Glomerular visceral epithelial cell (primary cell): ENCODE results near the gene LYZL2.
"Not testable (repeated sequence)": the region's sequence is repeated elsewhere in the genome, so short reads cannot be mapped to it uniquely, and the experiment has no call there.

Experiments
- DNase-seq: peaks from one replicate; pipeline ENCODE4 v3.0.0-alpha.2; 2016; ENCODE audit errors: extremely low spot score

The LYZL2 gene

GRCh38 chr10:30629653-30630052, at the start of gene LYZL2:
LYZL2 (minus strand) TSS chr10:30629753; CDS start chr10:30626915, 2,838 bp downstream.
- no peak for DNase-seq

- DNase-seq: not testable (repeated sequence)
These were observed 48.1 kb upstream of the LYZL2 start for GRCh38 chr10:30677616-30678015.

DNA sequence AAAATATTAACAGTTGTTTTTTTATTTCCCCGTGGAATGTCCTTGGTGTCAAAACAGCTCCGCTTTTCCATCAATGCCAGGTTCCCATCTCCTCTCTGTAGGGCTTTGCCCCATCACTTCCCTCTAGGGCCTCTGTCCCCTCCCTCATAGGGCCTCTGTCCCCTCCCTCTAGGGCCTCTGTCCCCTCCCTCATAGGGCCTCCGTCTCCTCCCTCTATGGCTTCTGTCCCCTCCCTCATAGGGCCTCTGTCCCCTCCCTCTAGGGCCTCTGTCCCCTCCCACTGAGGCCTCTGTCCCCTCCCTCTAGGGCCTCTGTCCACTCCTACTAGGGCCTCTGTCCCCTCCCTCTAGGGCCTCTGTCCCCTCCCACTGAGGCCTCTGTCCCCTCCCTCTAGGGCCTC, 47.6 kb upstream of the LYZL2 start:
- not testable (repeated sequence) for DNase-seq

DNA sequence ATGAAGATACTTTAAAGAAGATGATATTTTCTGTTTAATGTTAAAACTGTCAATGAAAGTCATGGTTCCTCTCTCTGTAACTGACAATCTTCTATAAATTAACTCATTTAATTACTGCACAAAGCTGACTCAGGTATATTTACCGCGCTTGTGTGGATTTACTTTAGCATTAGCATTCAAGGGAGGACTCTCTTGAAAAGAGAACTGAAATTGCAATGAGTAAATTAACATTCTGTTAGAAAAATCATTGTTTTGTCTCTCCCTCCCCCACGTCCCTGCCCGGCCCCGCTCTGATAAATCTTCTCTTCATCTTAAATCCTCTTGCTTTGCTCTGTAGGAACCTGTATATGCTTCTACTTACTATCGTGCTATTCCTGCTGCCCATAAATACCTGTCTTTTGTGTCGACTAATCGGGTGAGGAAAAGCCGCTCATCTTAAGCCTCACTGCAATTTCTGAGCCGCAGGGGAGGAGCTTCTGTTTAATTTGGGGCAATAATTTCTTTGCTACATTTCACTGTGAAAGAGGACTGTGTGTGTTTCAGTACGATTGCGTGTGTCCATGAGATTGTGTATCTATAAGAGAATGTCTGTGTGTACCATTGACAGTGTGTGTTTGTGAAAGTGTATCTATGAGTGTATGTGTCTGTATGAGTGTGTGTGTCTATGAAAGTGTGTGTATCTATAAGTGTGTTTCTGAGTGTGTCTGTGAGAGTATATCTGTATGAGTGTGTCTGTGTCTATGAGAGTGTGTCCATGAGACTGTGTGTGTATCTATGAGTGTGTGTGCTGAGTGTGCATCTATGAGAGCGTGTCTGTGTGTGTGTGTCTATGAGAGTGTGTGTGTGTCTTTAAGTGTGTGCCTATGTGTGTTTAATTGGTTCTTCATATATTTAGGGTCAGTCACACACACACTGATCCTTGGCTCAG, 46.5 kb upstream of the LYZL2 start:
- DNase-seq: no peak

- no peak for DNase-seq
These were observed 45.2 kb upstream of the LYZL2 start for GRCh38 chr10:30674796-30675195.

GRCh38 chr10:30673262-30673661, 43.7 kb upstream of the LYZL2 start:
- not testable (repeated sequence) for DNase-seq

- not testable (repeated sequence) for DNase-seq
These were observed 42.8 kb upstream of the LYZL2 start for GRCh38 chr10:30672338-30672737.

DNA sequence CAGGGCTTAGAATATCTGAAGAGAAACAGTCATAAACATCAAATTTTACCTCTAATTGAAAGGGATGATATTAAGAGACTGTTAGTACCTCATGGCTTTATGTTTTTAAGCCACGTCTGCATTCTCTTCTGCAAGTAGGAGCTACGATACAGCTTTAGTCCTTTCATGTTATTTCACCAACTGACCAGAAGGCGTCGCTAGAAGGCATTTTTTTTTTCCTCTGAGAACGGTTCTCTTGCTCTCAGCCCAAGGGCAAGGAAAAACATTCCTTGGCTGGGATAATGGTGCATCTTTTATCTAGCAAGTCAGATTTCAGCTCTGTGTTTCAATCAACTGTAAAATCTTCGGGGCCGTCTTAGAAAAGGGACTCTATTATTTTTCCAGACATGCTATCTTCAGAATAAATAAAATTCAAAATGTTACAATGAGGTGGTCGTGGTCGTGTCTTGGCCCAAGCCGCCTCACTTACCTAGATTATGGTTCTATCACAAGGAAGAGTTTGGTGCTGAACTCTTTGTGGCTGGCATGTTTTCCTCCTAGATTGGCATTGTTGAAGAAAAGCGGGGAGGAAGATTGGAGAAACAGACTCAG, 41.6 kb upstream of the LYZL2 start:
- DNase-seq: peak; percentile 74

GRCh38 chr10:30667982-30668381, 38.4 kb upstream of the LYZL2 start:
- not testable (repeated sequence) for DNase-seq

DNA sequence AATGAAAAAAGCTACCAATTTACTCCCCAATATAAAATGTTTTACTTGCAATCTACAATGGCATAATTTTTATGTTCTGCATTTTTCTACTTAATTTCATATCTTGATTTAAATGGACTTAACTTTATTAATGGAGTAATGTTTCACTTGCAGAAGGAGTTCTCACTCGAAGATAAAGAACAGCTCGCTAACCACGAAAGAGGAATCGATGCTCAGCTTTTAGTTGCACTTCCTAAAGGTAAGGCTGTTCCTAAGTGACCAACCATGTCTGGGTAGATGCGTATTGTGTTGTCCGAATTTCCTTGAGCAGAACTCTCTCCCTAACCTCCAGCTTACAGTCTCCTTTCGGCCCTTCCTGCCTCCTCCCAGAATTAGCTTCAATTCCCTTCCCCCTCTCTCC, 33.9 kb upstream of the LYZL2 start:
- not testable (repeated sequence) for DNase-seq

- no peak for DNase-seq
These were observed 33.3 kb upstream of the LYZL2 start for GRCh38 chr10:30662814-30663213.

DNA sequence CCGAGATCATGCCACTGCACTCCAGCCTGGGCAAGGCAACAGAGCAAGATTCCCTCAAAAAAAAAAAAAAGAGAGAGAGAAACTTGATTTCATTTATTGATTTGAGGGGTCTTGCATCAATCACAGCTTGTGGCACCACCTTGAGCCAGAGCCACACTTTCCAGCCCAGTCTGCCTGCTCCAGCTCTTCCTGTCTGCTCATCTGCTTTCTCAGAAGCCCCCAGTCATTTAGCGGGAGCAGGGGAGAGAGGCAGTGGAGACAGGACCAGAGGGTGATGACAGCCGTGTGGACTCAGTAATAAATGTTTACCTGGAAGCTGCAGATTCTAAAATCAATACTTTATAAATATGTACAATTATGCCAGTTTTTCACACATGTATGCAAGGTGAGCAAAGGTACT, 30.8 kb upstream of the LYZL2 start:
- DNase-seq: not testable (repeated sequence)

GRCh38 chr10:30656233-30656632, 26.7 kb upstream of the LYZL2 start:
- DNase-seq: no peak

DNA sequence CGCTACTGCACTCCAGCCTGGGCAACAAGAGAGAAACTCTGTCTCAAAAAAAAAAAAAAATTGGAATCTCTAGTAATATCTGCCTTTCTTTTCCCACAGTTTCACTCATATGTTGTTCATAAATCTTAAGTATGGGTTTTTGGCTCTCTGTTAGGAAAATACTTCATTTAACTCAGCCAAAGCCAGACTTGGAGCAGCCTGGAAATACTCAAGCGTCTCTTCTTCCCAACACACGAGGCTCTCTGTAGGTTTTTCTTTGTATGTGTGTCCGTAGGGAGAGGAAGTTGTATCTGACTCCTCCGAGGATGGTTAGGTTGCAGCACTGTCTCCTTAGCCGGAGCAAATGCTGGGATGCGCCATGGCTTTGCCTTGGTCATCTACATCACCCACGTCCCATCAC, 25.4 kb upstream of the LYZL2 start:
- DNase-seq: not testable (repeated sequence)

DNA sequence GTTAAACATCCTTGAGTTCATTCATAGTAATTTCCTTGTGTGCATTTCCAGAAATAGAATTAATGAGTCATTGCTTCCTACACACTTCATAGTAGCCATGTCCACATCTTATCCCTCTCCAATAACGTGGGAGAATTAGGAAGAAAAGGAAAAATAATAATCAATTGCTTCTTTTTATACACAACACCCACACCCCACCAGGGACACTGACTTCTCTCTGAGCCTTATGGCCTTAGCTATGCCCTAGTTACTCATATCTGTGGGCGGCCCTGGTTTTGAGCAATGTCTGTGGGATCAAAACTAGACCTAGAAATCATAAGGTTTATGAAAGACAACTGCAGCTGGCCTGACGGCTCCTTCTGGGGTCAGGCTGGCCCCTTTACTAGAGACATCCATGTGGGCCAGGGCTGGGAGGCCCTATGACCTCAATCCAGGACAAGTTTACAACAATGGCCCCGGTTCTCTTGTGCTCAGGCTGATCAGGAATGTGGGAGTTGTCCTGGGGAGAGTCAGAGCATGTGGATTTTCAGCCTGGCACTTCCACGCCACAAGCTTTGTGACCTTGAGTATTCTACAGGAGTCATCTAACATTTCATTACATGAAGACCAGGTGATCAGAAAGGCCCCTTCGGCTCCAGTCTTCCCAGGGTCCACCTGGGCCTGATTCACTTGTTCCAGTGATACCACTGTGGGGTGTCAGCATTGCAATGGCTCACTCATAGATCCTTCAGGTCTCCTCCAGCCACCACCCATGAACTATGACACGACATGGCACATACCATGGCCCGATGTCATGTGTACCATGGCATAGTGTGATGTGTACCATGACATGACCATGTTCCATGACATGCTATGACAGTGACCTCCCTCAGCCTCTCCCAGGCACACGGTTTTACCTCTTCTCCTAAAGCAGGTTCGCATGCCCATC, 22.2 kb upstream of the LYZL2 start:
- not testable (repeated sequence) for DNase-seq

- no peak for DNase-seq
These were observed 17.5 kb upstream of the LYZL2 start for GRCh38 chr10:30647089-30647488.

DNA sequence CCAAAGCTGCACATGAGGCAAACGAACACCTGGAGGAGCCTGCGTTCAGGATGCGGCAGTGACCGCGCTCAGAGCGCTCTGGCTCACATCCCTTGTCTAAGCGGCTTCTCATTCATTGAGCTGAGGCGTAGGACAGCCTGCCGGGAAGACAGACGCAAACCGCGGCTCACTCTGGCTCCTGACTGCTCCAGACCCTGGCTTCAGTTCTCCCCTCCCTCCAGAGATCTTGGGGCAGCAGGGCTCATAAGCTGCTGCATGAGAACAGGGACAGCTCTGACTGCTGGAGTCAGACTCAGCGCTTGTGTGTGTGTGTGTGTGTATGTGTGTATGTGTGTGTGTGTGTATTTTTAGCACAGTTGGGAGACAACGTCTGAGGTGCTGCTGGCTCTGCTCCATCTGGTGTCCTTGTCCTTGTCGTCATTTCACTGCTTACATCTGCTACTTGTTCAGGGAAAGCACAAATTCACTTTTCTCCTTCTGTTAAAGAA, 15.8 kb upstream of the LYZL2 start:
- DNase-seq: no peak

- not testable (repeated sequence) for DNase-seq
These were observed 14.9 kb upstream of the LYZL2 start for GRCh38 chr10:30644408-30644861.

- not testable (repeated sequence) for DNase-seq
These were observed 14.1 kb upstream of the LYZL2 start for GRCh38 chr10:30643557-30644199.

GRCh38 chr10:30642856-30643255, 13.3 kb upstream of the LYZL2 start:
- DNase-seq: not testable (repeated sequence)
